Fibroblast of pulmonary artery (primary cell): ENCODE data around the gene ADGRF1.

Experiments used
- DNase-seq: peaks from one replicate; pipeline ENCODE4 v3.0.0-alpha.2; 2010; ENCODE audit warnings: low read depth
- H3K4me3 ChIP-seq: replicated peaks from 2 replicates; pipeline ENCODE4 v1.5.1; 2011; ENCODE audit warnings: low read depth, mild to moderate bottlenecking, control low read depth, low read length, moderate library complexity
- TF ChIP-seq, protein P1 (sequence below): IDR thresholded peaks from 2 replicates; pipeline ENCODE4 v1.5.1; 2011; ENCODE audit warnings: mild to moderate bottlenecking, control low read depth, low read length, inconsistent platforms; ENCODE audit errors: missing control alignments

ADGRF1 gene

DNA sequence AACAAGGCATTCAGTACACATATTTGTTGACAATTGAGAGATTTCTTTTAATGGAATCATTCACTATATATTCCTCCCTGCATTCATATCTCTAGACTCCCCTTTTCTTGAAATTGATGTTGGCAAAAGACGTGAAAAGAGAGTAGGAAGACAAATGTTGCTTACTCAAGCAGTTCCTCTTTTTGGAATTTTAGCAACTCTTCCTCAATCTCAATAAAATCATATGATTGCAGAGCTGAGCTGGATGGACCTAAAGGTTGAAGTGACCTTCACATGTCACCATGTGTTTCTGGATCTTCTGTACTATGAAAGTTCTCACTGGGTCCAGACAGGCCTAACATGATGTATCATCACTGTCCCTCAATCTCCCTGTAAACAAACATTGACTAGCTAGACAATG is 18.6 kb downstream of the ADGRF1 start:
- no peak for DNase-seq
- no peak overlapping the region for H3K4me3 ChIP-seq

DNA sequence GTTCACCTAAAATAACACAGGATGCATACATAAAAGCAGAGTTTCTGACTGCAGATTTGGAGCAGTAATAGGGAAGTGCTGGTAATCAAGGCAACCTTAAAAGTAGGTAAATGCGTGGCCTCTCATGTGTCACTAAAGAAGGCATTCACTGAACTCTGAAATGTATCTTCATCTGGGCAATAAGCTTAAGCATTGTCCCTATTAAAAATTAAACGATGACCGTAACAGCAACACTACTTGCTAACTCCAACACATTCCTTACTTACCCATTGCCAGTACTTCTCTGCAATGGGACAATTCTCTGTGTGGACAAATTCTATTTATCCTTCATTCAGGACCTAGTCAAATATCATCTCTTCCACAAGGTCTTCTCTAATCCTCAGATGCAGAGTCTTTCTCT is 19.9 kb downstream of the ADGRF1 start:
- DNase-seq = no peak
- no peak overlapping the region for H3K4me3 ChIP-seq
- TF ChIP-seq, protein P1, sequence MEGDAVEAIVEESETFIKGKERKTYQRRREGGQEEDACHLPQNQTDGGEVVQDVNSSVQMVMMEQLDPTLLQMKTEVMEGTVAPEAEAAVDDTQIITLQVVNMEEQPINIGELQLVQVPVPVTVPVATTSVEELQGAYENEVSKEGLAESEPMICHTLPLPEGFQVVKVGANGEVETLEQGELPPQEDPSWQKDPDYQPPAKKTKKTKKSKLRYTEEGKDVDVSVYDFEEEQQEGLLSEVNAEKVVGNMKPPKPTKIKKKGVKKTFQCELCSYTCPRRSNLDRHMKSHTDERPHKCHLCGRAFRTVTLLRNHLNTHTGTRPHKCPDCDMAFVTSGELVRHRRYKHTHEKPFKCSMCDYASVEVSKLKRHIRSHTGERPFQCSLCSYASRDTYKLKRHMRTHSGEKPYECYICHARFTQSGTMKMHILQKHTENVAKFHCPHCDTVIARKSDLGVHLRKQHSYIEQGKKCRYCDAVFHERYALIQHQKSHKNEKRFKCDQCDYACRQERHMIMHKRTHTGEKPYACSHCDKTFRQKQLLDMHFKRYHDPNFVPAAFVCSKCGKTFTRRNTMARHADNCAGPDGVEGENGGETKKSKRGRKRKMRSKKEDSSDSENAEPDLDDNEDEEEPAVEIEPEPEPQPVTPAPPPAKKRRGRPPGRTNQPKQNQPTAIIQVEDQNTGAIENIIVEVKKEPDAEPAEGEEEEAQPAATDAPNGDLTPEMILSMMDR = no peak

More for the DNA sequence above, 18.6 kb downstream of the ADGRF1 start:
- TF ChIP-seq, protein P1 = no peak

DNA sequence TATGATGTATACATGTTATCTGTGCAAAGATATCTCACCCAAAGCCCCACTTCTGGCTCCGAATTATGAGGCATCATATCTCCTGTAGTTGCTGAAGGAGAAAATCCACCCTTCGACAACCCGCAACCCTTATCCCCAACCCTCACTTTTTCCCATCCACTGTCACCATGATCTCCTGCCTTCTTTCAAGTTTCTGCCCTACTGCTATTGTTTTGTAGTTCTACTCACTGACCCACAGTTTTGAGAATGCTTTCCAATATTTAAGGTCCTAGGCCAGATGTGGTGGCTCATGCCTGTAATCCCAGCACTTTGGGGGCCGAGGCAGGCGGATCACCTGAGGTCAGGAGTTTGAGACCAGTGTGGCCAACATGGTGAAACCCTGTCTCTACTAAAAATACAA is 22.2 kb downstream of the ADGRF1 start:
- no peak overlapping the region for H3K4me3 ChIP-seq
- TF ChIP-seq, protein P1 = no peak
- no peak for DNase-seq

DNA sequence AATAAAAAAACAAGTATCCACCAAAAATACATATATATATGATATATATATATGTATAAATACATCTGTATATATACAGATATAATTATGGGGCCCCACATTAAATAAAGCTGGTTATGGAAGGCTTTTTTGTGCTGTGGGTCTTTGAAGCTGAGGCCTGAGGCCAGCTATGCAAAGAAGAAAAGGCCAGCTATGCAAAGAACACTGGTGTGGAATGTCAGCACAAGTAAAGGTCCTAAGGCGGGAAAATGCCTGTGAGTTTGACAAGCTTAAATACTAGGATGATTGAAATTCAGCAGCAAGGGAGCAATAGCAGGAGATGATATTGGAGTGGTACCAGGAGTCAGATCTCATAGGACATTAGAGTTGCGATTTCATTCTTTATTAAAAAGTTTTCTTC is 25.2 kb downstream of the ADGRF1 start:
- no peak for DNase-seq
- TF ChIP-seq, protein P1 = no peak
- H3K4me3 ChIP-seq = no peak overlapping the region

DNA sequence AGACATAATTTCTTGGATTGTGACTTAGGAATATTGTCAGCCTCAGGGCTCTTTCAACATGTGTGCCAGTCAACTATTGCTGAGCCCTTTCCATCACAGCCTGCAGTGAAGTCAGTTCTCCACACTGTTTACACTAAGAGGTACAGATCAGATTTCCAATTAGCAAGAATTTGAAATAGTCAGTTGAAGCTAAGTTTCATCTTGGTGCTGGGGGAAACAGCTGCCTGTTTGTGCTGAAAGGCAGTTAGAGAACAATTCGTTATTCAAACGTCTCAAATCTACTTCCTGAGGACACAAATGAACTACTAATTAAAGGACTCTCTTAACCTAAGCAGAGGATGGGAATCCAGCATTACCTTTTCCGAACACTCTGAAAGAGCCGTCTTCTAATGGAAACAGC is 25.9 kb downstream of the ADGRF1 start:
- TF ChIP-seq, protein P1 = no peak
- H3K4me3 ChIP-seq = no peak overlapping the region
- no peak for DNase-seq

DNA sequence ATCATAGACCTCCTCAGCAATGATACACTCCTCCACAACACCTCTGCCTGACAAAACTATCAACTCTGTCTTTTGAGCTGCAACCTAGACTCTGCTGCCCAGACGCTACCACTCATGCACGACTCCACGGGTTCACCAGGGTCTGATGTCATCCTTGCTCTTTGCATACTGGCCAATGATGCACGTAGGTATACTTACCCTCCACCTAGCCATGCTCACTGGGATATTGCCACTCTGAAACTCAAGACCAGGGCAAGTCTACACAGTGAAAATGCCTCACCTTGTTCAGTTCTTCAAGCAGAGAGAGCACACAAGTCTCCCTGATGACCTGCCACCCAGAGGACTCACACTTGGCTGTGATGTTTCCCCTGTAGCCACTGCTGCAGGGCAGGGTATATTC is 27.7 kb downstream of the ADGRF1 start:
- no peak overlapping the region for H3K4me3 ChIP-seq
- TF ChIP-seq, protein P1 = no peak
- no peak for DNase-seq

DNA sequence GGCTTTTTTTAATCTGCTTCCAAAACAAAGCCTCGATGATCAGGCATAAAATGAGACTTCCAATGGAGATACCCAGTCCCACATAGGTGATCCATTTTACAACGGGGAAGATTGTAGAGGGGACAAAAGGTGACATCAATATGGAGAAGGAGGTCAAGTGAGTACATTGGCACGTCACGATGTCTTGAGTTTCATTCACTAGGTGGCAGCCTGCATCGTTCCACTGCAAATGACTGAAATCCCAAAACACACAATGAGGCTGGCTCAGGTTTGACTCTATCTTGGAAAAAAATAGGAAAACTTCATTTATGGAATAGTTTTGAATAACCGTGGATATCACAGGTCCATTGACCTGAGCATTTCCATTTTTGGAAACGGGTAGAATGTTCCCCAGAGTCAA is 32.5 kb downstream of the ADGRF1 start:
- no peak for DNase-seq
- H3K4me3 ChIP-seq = no peak overlapping the region
- TF ChIP-seq, protein P1 = no peak
